Loucy (cell line): Measurements from ENCODE around the gene TMED10.
A peak's percentile ranks its signal among the peaks of the same experiment; 100 is the strongest.

Experiments
- H2AFZ ChIP-seq: fragments of 200-600 bp; sonication (generic); 2 replicates; pipeline ENCODE4 v1.6.0; 2016; ENCODE audit warnings: antibody characterized with exemption, mild to moderate bottlenecking, low read length, moderate library complexity
- H3F3A ChIP-seq: fragments of 200-600 bp; 2 replicates; pipeline ENCODE4 v1.6.0; 2016; ENCODE audit warnings: antibody characterized with exemption, low read depth, mild to moderate bottlenecking
- H3K27me3 ChIP-seq: fragments of 200-600 bp; sonication (generic); 2 replicates; pipeline ENCODE4 v1.6.1; 2014; ENCODE audit warnings: low read length, mild to moderate bottlenecking; ENCODE audit not compliant: insufficient read depth, poor library complexity, severe bottlenecking
- H3K36me3 ChIP-seq: fragments of 200-600 bp; sonication (generic); 2 replicates; pipeline ENCODE4 v1.6.1; 2016; ENCODE audit warnings: low read length; ENCODE audit not compliant: insufficient read depth
- H3K4me1 ChIP-seq: fragments of 200-600 bp; sonication (generic); 2 replicates; pipeline ENCODE4 v1.5.1; 2014; ENCODE audit warnings: low read length, mild to moderate bottlenecking; ENCODE audit not compliant: insufficient read depth, poor library complexity, severe bottlenecking
- H3K4me2 ChIP-seq: fragments of 200-600 bp; sonication (generic); 2 replicates; pipeline ENCODE4 v1.6.0; 2014; ENCODE audit warnings: antibody characterized with exemption, low read length, low read depth, mild to moderate bottlenecking; ENCODE audit not compliant: poor library complexity, severe bottlenecking
- H3K4me3 ChIP-seq: fragments of 200-600 bp; sonication (generic); 2 replicates; pipeline ENCODE4 v1.5.1; 2014; ENCODE audit warnings: low read length, mild to moderate bottlenecking, mixed read lengths; ENCODE audit not compliant: poor library complexity, severe bottlenecking
- H3K79me2 ChIP-seq: fragments of 200-600 bp; sonication (generic); 2 replicates; pipeline ENCODE4 v1.6.1; 2014; ENCODE audit warnings: low read length; ENCODE audit not compliant: insufficient read depth
- H3K9ac ChIP-seq: fragments of 200-600 bp; sonication (generic); 2 replicates; pipeline ENCODE4 v1.6.0; 2014; ENCODE audit warnings: mild to moderate bottlenecking, low read depth, low read length, moderate library complexity; ENCODE audit not compliant: poor library complexity, severe bottlenecking
- H3K9me2 ChIP-seq: fragments of 200-600 bp; sonication (generic); replicated peaks from 2 replicates; pipeline ENCODE4 v1.6.1; 2016; ENCODE audit warnings: low read depth, low read length, mixed read lengths
- H3K9me3 ChIP-seq: fragments of 200-600 bp; sonication (generic); 2 replicates; pipeline ENCODE4 v1.6.1; 2014; ENCODE audit warnings: mild to moderate bottlenecking, antibody characterized with exemption, low read length, low read depth; ENCODE audit not compliant: insufficient read depth
- H4K20me1 ChIP-seq: fragments of 200-600 bp; sonication (generic); 2 replicates; pipeline ENCODE4 v1.6.0; 2014; ENCODE audit warnings: antibody characterized with exemption, low read length, mild to moderate bottlenecking; ENCODE audit not compliant: insufficient read depth, poor library complexity, severe bottlenecking
- EZH2phosphoT487 ChIP-seq: fragments of 200-600 bp; IDR thresholded peaks from 2 replicates; pipeline ENCODE4 v1.6.1; 2018; ENCODE audit warnings: antibody characterized with exemption, mild to moderate bottlenecking, moderate library complexity, borderline replicate concordance
- TF ChIP-seq, protein P1 (sequence below): fragments of 200-600 bp; sonication (generic); conservative IDR thresholded peaks from 2 replicates; pipeline ENCODE4 v1.5.1; 2014; ENCODE audit warnings: mild to moderate bottlenecking, antibody characterized with exemption, low read length

TMED10 gene

GRCh38 chr14:75158843-75159614, 17.4 kb downstream of the TMED10 start:
- H4K20me1 ChIP-seq: peaks cover 63% of the 10 kb centered on the region

DNA sequence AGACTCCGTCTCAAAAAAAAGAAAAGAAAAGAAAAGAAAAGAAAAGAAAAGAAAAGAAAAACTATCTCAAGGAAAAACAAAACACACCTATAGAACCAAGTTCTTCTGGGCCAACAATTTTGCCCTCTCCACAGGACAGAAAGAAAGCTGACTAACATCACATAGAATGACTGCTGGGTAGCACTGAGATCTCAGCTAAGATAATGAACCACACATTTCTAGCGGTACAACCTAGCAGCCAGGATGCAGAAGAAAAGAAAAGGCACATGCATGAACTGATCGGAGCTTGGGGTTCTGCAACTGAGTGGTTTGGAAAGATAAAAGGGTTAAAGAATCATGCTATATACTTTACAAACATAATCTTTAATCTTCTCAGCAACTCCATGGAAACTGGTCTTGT, 19.5 kb downstream of the TMED10 start:
- peaks cover 2% of the 10 kb centered on the region; the same call in 1 of the 2 replicates for H3K36me3 ChIP-seq
- H3F3A ChIP-seq: no peaks in the 10 kb centered on the region
- H3K4me1 ChIP-seq: peaks cover 58% of the 10 kb centered on the region
- H3K4me2 ChIP-seq: peak overlapping the region; percentile 33
- no peaks in the 10 kb centered on the region for H3K9me3 ChIP-seq
- no peak overlapping the region for H3K9ac ChIP-seq
- no peaks in the 10 kb centered on the region for H3K9me2 ChIP-seq
- no peaks in the 10 kb centered on the region for H3K27me3 ChIP-seq
- peaks cover 63% of the 10 kb centered on the region for H4K20me1 ChIP-seq
- H2AFZ ChIP-seq: no peak overlapping the region
- TF ChIP-seq, protein P1, sequence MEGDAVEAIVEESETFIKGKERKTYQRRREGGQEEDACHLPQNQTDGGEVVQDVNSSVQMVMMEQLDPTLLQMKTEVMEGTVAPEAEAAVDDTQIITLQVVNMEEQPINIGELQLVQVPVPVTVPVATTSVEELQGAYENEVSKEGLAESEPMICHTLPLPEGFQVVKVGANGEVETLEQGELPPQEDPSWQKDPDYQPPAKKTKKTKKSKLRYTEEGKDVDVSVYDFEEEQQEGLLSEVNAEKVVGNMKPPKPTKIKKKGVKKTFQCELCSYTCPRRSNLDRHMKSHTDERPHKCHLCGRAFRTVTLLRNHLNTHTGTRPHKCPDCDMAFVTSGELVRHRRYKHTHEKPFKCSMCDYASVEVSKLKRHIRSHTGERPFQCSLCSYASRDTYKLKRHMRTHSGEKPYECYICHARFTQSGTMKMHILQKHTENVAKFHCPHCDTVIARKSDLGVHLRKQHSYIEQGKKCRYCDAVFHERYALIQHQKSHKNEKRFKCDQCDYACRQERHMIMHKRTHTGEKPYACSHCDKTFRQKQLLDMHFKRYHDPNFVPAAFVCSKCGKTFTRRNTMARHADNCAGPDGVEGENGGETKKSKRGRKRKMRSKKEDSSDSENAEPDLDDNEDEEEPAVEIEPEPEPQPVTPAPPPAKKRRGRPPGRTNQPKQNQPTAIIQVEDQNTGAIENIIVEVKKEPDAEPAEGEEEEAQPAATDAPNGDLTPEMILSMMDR: no peak
- TF ChIP-seq EZH2phosphoT487: no peak
- H3K79me2 ChIP-seq: peaks cover 84% of the 10 kb centered on the region
- H3K4me3 ChIP-seq: peak overlapping the region; percentile 10

More at GRCh38 chr14:75158843-75159614, 17.4 kb downstream of the TMED10 start:
- Histone ChIP-seq H3K9me2 (no peaks in the 10 kb centered on the region), H3K9ac (no peak overlapping the region), H2AFZ (no peak overlapping the region), H3K9me3 (no peaks in the 10 kb centered on the region), H3K4me3 (no peak overlapping the region), H3K79me2 (peaks cover 84% of the 10 kb centered on the region), H3K4me1 (peaks cover 67% of the 10 kb centered on the region), H3K27me3 (no peaks in the 10 kb centered on the region), H3K4me2 (peak overlapping the region; percentile 26), H3F3A (no peaks in the 10 kb centered on the region), H3K36me3 (no peaks in the 10 kb centered on the region)
- TF ChIP-seq, protein P1: no peak
- no peak for TF ChIP-seq EZH2phosphoT487

DNA sequence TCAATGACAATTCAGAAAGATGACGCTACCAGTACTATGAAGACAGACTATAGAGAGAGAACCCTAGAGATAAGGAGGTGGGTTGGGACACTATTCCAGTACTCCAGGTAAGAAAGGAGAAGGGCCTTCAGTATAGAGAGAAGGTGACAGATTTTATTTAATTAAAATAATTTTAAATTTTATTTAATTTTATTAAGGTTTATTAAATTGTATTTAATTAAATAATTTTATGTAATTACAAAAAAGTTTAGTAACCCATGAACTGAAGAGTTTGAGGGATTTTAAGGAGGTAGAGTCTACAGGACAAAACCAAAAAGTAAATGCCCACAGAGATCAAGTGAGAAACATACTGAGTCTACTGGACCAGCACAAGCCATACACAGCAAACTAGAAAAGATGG, 20.3 kb downstream of the TMED10 start:
- Histone ChIP-seq H3K36me3 (peaks cover 10% of the 10 kb centered on the region; the same call in 1 of the 2 replicates), H2AFZ (no peak overlapping the region), H3K4me2 (no peak overlapping the region), H3K9me3 (no peaks in the 10 kb centered on the region), H3K79me2 (peaks cover 84% of the 10 kb centered on the region), H3K9ac (no peak overlapping the region), H3F3A (no peaks in the 10 kb centered on the region), H3K4me1 (peaks cover 50% of the 10 kb centered on the region), H3K27me3 (no peaks in the 10 kb centered on the region), H3K9me2 (no peaks in the 10 kb centered on the region), H3K4me3 (no peak overlapping the region), H4K20me1 (peaks cover 55% of the 10 kb centered on the region)
- no peak for TF ChIP-seq EZH2phosphoT487
- TF ChIP-seq, protein P1: no peak
